Measurements from ENCODE around the gene ITPR1.

ITPR1 gene

GRCh38 chr3:4749567-4750002 is 256.4 kb downstream of the ITPR1 start:
- no peak for DNase-seq

GRCh38 chr3:4750306-4750968 is 257.3 kb downstream of the ITPR1 start:
- peak; percentile 33 for DNase-seq

GRCh38 chr3:4751029-4751501 is 257.9 kb downstream of the ITPR1 start:
- no peak for DNase-seq

- no peak for DNase-seq
These were observed 258.5 kb downstream of the ITPR1 start for GRCh38 chr3:4751502-4752101.

- DNase-seq: no peak
These were observed 259.3 kb downstream of the ITPR1 start for GRCh38 chr3:4752201-4753072.

GRCh38 chr3:4753073-4753691 is 260.0 kb downstream of the ITPR1 start:
- DNase-seq: no peak

GRCh38 chr3:4754180-4755086 is 261.3 kb downstream of the ITPR1 start:
- no peak for DNase-seq

- DNase-seq: no peak
These were observed 262.4 kb downstream of the ITPR1 start for GRCh38 chr3:4755566-4755965.

- DNase-seq: peak; percentile 53
These were observed 263.1 kb downstream of the ITPR1 start for GRCh38 chr3:4756057-4756775.

GRCh38 chr3:4756855-4757574 is 263.9 kb downstream of the ITPR1 start:
- no peak for DNase-seq

- no peak for DNase-seq
These were observed 264.6 kb downstream of the ITPR1 start for GRCh38 chr3:4757575-4758248.

- no peak for DNase-seq
These were observed 265.2 kb downstream of the ITPR1 start for GRCh38 chr3:4758249-4758860.

GRCh38 chr3:4758957-4759656 is 266.0 kb downstream of the ITPR1 start:
- no peak for DNase-seq

GRCh38 chr3:4759689-4760312 is 266.7 kb downstream of the ITPR1 start:
- no peak for DNase-seq

- DNase-seq: peak; percentile 12
These were observed 268.6 kb downstream of the ITPR1 start for GRCh38 chr3:4761759-4762158.

- DNase-seq: peak; percentile 76
These were observed 269.5 kb downstream of the ITPR1 start for GRCh38 chr3:4762481-4763230.

GRCh38 chr3:4763604-4764247 is 270.6 kb downstream of the ITPR1 start:
- DNase-seq: no peak
